GM21360 (cell line): ENCODE results near the gene BCAP31.
"Not testable (repeated sequence)": the region's sequence is repeated elsewhere in the genome, so short reads cannot be mapped to it uniquely, and the experiment has no call there.

Experiments used
- ATAC-seq: cut with Tn5 transposase; IDR thresholded peaks from one replicate; pipeline ENCODE4 v1.9.1; 2021; ENCODE audit warnings: mild to moderate bottlenecking, moderate library complexity; ENCODE audit not compliant: unreplicated experiment

BCAP31 gene

DNA sequence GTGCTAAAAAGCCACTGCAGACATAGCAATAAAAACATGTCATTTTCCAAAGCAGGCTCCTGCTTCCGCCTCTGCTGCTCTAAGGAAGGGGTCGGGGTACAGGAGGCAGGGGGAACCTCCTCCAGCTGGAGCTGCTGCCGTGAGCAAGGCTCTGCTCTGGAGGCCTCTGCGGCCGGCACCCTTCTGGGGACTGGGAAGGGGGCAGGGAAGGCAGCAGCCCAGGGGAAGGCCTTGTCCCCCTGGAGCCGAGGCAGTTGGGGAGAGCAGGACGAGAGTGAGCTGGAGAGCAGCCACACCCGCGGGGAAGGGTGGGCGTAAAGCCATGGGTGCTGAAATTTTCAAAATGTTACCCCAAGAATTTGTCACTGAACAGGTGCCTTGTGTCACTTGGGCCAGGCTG, 27.6 kb downstream of the BCAP31 start:
- not testable (repeated sequence) for ATAC-seq

- no peak for ATAC-seq
Observed at GRCh38 chrX:153696100-153696499, 28.1 kb downstream of the BCAP31 start.

DNA sequence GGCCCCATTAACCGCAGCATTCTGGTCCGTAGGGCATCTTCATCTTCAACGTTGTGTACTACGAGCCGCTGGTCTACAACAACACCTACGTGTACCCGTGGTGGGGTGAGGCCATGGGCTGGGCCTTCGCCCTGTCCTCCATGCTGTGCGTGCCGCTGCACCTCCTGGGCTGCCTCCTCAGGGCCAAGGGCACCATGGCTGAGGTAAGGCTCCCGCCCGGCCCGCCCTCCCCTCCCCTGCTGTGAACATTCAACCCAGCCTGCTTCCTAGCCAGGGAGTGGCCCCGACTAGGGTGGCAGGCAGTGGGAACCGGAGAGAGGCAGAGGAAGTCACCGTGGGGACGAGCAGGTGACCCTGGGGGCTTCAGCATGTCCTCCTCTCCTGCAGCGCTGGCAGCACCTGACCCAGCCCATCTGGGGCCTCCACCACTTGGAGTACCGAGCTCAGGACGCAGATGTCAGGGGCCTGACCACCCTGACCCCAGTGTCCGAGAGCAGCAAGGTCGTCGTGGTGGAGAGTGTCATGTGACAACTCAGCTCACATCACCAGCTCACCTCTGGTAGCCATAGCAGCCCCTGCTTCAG, 29.4 kb downstream of the BCAP31 start:
- no peak for ATAC-seq

GRCh38 chrX:153694256-153694655, 29.9 kb downstream of the BCAP31 start:
- not testable (repeated sequence) for ATAC-seq

GRCh38 chrX:153693216-153694086, 30.7 kb downstream of the BCAP31 start:
- no peak for ATAC-seq

DNA sequence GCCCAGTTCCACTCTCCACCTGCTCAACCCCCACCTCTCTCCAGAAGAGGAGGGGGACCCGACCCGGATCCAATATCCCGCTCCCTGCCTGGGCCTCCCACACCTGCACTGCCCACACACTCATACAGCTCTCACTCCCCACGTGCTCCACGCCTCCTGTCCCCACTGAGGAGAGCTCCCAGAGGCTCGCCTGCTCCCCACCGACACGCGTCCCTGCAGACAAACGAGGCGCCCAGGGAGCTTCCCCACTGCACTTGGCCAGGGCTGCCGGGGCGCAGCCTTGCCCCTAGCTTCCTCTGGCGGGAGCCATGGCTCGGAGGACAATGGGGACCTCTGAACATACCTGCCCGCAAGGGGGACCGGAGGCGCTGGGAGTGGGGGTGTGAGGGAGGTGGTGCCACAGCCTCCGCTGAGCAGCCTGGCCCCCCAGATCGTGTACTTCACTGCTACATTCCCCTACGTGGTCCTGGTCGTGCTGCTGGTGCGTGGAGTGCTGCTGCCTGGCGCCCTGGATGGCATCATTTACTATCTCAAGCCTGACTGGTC, 31.5 kb downstream of the BCAP31 start:
- no peak for ATAC-seq

GRCh38 chrX:153692003-153692402, 32.2 kb downstream of the BCAP31 start:
- no peak for ATAC-seq

- not testable (repeated sequence) for ATAC-seq
Observed at GRCh38 chrX:153691032-153691827, 33.0 kb downstream of the BCAP31 start.

GRCh38 chrX:153690466-153690865, 33.7 kb downstream of the BCAP31 start:
- ATAC-seq = no peak

DNA sequence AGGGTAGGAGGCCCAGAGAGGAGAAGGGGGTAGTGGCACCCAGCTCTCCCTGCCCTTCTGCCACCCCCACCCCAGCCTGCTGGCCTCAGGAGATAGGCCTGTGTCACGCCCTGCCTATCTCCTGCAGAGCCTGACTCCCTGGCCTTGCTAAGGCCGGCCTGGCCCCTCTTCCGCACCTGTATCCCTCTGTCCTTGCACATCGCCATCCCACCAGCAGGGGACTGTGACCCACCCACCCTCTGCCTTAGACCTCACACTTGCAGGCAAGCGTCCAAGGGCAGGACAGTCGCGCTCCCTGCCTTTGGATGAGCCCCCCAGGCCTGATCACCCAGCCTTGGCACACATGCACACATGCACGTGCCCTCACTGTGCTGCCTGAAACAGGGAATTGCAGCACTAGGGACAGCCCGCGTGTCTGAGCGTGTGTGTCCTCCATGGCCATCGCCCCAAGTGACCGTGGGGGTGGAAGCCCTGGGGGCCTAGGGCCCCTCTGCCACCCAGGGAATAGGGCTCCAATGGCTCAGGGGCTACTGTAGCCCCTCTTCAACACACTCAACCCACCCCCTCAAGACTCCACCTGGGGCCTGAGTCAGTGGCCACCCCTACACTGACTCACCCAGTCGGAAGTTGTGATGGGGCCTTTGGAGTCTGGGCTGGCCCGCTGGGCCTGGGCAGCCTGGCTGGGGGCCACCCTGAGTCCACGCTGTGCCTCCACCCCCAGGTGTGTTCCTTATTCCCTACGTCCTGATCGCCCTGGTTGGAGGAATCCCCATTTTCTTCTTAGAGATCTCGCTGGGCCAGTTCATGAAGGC, 34.3 kb downstream of the BCAP31 start:
- no peak for ATAC-seq

- ATAC-seq = no peak
Observed at GRCh38 chrX:153688911-153689590, 35.1 kb downstream of the BCAP31 start.

GRCh38 chrX:153688506-153688905, 35.7 kb downstream of the BCAP31 start:
- no peak for ATAC-seq

- ATAC-seq = no peak
Observed at GRCh38 chrX:153688071-153688470, 36.1 kb downstream of the BCAP31 start.

- ATAC-seq = no peak
Observed at GRCh38 chrX:153687121-153688039, 36.8 kb downstream of the BCAP31 start, which contains the start of gene SLC6A8. Gene SLC6A8, plus strand, starts transcription at chrX:153687926. Its CDS starts 649 bp downstream, at chrX:153688575.

DNA sequence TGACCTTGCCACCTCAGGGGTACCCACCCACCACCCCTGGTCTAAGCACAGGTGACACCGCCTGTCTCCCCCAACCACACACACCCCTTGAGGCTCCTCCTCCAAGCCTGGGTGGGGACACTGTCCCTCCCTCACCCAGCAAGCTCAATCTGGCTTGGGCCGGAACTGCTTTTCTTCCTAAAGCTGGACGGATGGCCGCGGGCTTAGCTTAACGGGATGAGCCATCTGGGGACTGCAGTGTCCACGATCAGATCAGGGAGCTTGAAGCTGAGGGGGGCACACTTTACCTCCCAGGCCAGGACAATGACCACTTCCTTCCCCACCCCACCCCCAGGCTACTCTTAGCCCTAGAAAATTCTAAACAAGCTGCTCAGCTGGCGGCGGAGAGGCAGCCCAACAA, 37.5 kb downstream of the BCAP31 start:
- ATAC-seq = no peak

- no peak for ATAC-seq
Observed at GRCh38 chrX:153685751-153686696, 38.2 kb downstream of the BCAP31 start.

- ATAC-seq = no peak
Observed at GRCh38 chrX:153685156-153685536, 39.0 kb downstream of the BCAP31 start.
